AG10803 (cell line): ENCODE results near the gene DHCR7.

ENCODE experiments used
- DNase-seq: peaks from one replicate; pipeline ENCODE4 v3.0.0; 2010; ENCODE audit warnings: low read depth
- H3K4me3 ChIP-seq: 2 replicates; pipeline ENCODE4 v1.5.1; 2011; ENCODE audit warnings: mild to moderate bottlenecking, low read length, control low read depth
- CTCF ChIP-seq: conservative IDR thresholded peaks from 2 replicates; pipeline ENCODE4 v1.5.1; 2011; ENCODE audit warnings: mild to moderate bottlenecking, low read length, control low read depth, inconsistent platforms

DHCR7 gene

GRCh38 chr11:71490044-71490730, 42.0 kb upstream of the DHCR7 start:
- H3K4me3 ChIP-seq: no peak overlapping the region
- no peak for TF ChIP-seq CTCF
- no peak for DNase-seq

GRCh38 chr11:71489311-71490043, 41.3 kb upstream of the DHCR7 start:
- H3K4me3 ChIP-seq: no peak overlapping the region
- no peak for DNase-seq
- no peak for TF ChIP-seq CTCF

GRCh38 chr11:71488681-71489270, 40.6 kb upstream of the DHCR7 start:
- no peak for DNase-seq
- TF ChIP-seq CTCF: no peak
- no peak overlapping the region for H3K4me3 ChIP-seq

- H3K4me3 ChIP-seq: no peak overlapping the region
- TF ChIP-seq CTCF: no peak
- no peak for DNase-seq
Measured at GRCh38 chr11:71486320-71486719, 38.1 kb upstream of the DHCR7 start.

- H3K4me3 ChIP-seq: no peak overlapping the region
- no peak for DNase-seq
- TF ChIP-seq CTCF: no peak
Measured at GRCh38 chr11:71485466-71485865, 37.3 kb upstream of the DHCR7 start.

- no peak for DNase-seq
- no peak for TF ChIP-seq CTCF
- H3K4me3 ChIP-seq: no peak overlapping the region
Measured at GRCh38 chr11:71485063-71485399, 36.8 kb upstream of the DHCR7 start.
